Sigmoid colon (tissue), 7 donors: ENCODE results near the gene KRTAP5-3. TPM values are rescaled to one million over a fixed set of nuclear protein-coding genes. Genes with fewer than 3 reads are reported as not detected.
"Not testable (repeated sequence)": the region's sequence is repeated elsewhere in the genome, so short reads cannot be mapped to it uniquely, and the experiment has no call there.

ENCODE experiments used
- DNase-seq: peaks from one replicate; pipeline ENCODE4 v3.0.0-alpha.2; 2019
- H3K27ac ChIP-seq, 4 donors: fragments of 200-600 bp; sonication (generic); one replicate each; pipeline ENCODE4 v1.5.1; 2016 to 2019; ENCODE audit warnings: mild to moderate bottlenecking in 1 of 4
- H3K27me3 ChIP-seq, 3 donors: fragments of 200-600 bp; sonication (generic); one replicate each; pipeline ENCODE4 v1.5.1; 2019; ENCODE audit warnings: mild to moderate bottlenecking in 1 of 3
- H3K36me3 ChIP-seq, 4 donors: fragments of 200-600 bp; sonication (generic); one replicate each; pipeline ENCODE4 v1.5.1; 2016 to 2019
- H3K4me1 ChIP-seq, 4 donors: fragments of 200-600 bp; sonication (generic); one replicate each; pipeline ENCODE4 v1.5.1; 2017 to 2019
- H3K4me3 ChIP-seq, 4 donors: fragments of 200-600 bp; sonication (generic); one replicate each; pipeline ENCODE4 v1.5.1; 2017 to 2019; ENCODE audit warnings: mild to moderate bottlenecking in 2 of 4, moderate library complexity in 1 of 4
- H3K9me3 ChIP-seq, 4 donors: fragments of 200-600 bp in 3 of 4; sonication (generic) in 3 of 4; one replicate each; pipeline versions ENCODE4 v1.5.1 to v1.6.1; 2013 to 2019
- CTCF ChIP-seq, 4 experiments: fragments of 450-650 bp in 3 of 4; fragments of 200-600 bp in 1 of 4; IDR thresholded peaks; one replicate each; pipeline ENCODE4 v1.5.1; 2016 to 2019; ENCODE audit warnings: antibody characterized with exemption in 4 of 4, mild to moderate bottlenecking in 3 of 4, moderate library complexity in 2 of 4
- EP300 ChIP-seq, 4 donors: sonication (generic); formaldehyde crosslinking; IDR thresholded peaks; one replicate each; pipeline ENCODE4 v1.6.1; 2017; ENCODE audit warnings: antibody characterized with exemption in 4 of 4
- POLR2A ChIP-seq, 2 donors: fragments of 450-650 bp; IDR thresholded peaks; one replicate each; pipeline ENCODE4 v1.6.1; 2016; ENCODE audit warnings: antibody characterized with exemption in 2 of 2, mild to moderate bottlenecking in 2 of 2, moderate library complexity in 2 of 2
- POLR2AphosphoS5 ChIP-seq, 4 donors: sonication (generic); formaldehyde crosslinking; IDR thresholded peaks; one replicate each; pipeline ENCODE4 v1.6.1; 2017; ENCODE audit warnings: antibody characterized with exemption in 4 of 4
- WGBS, 2 donors: extraction: QIAGEN DNeasy Blood & Tissue Kit; methylation state at CpG; one replicate each; pipeline ENCODE4 v1.1.7; 2013; 5-methylcytosine and 5-hydroxymethylcytosine counted together
- intact Hi-C: fragments of 100-400 bp; cut with DNase I; formaldehyde crosslinking; loops from one replicate; pipeline ENCODE4 v1.15.1; 2023
- polyA plus RNA-seq, 3 donors: library from polyadenylated mRNA; stranded (reverse); fragments of 200-250 nt; gene quantifications; one replicate each; pipeline ENCODE4 v1.2.3, GENCODE V29; 2013
- total RNA-seq, 4 donors: library from RNA; depleted of rRNA; stranded (reverse); fragments of >200 nt; gene quantifications; one replicate each; pipeline ENCODE4 v1.1.0, GENCODE V29; 2016
- donor health status: healthy with polysubstance abuse.
- donor health status: Bipolar disorder and iron deficiency.
- donor health status: healthy.

The KRTAP5-3 gene
- total and polyA plus RNA-seq, 7 donors, result not detected

- Histone ChIP-seq H3K4me3 (no peak overlapping the region), H3K9me3 (no peaks in the 10 kb centered on the region), H3K36me3 (no peaks in the 10 kb centered on the region), H3K4me1 (no peaks in the 10 kb centered on the region), H3K27ac (no peak overlapping the region), H3K27me3 (peaks cover 0 to 36% (median 0%) of the 10 kb centered on the region in 3 donors)
- intact Hi-C loops, result no loop called here
- WGBS, 2 donors, result 68 to 75% methylated on average over 6 of the region's 6 CpGs
- TF ChIP-seq CTCF (IDR thresholded peaks at IDR 0.05), result no peak
- TF ChIP-seq EP300 (IDR thresholded peaks at IDR 0.05), result no peak
- TF ChIP-seq POLR2AphosphoS5 (IDR thresholded peaks at IDR 0.05), result no peak
- TF ChIP-seq POLR2A (IDR thresholded peaks at IDR 0.05), result no peak
- no peak for DNase-seq
These were observed 9.4 kb downstream of the KRTAP5-3 start for GRCh38 chr11:1598816-1599215.

GRCh38 chr11:1598406-1598805, 9.9 kb downstream of the KRTAP5-3 start:
- WGBS, 2 donors, result 84% methylated on average over 3 of the region's 3 CpGs
- intact Hi-C loops, H3K27ac ChIP-seq, DNase-seq, H3K9me3 ChIP-seq, H3K4me3 ChIP-seq, H3K4me1 ChIP-seq, H3K36me3 ChIP-seq: not testable (repeated sequence)
- peaks cover 0 to 36% (median 0%) of the 10 kb centered on the region in 3 donors for H3K27me3 ChIP-seq

- intact Hi-C loops, result no loop called here
- no peak for TF ChIP-seq POLR2AphosphoS5 (IDR thresholded peaks at IDR 0.05)
- TF ChIP-seq EP300 (IDR thresholded peaks at IDR 0.05), result no peak
- H3K27me3 ChIP-seq, result peaks cover 0 to 36% (median 0%) of the 10 kb centered on the region in 3 donors
- H3K4me1 ChIP-seq, result no peaks in the 10 kb centered on the region
- WGBS, 2 donors, result 56 to 69% methylated on average over 4 of the region's 4 CpGs
- H3K4me3 ChIP-seq, result no peak within 1 kb of the TSS
- H3K9me3 ChIP-seq, result no peaks in the 10 kb centered on the region
- H3K27ac ChIP-seq, result no peak within 1 kb of the TSS
- no peaks in the 10 kb centered on the region for H3K36me3 ChIP-seq
- DNase-seq, result peak; percentile 27
These were observed 10.3 kb downstream of the KRTAP5-3 start, which contains the start of gene KRTAP5-2 for GRCh38 chr11:1597994-1598380. TSS of gene KRTAP5-2 (minus strand) at chr11:1598294. CDS start at chr11:1598250, 44 bp downstream.

GRCh38 chr11:1597331-1597993, 10.8 kb downstream of the KRTAP5-3 start:
- H3K4me3 ChIP-seq, result no peak overlapping the region
- no peaks in the 10 kb centered on the region for H3K9me3 ChIP-seq
- H3K4me1 ChIP-seq, result no peaks in the 10 kb centered on the region
- no peak overlapping the region for H3K27ac ChIP-seq
- 71 to 84% methylated on average over 10 of the region's 10 CpGs for WGBS, 2 donors
- H3K27me3 ChIP-seq, result peaks cover 0 to 36% (median 0%) of the 10 kb centered on the region in 3 donors
- intact Hi-C loops, result no loop called here
- no peak for TF ChIP-seq EP300 (IDR thresholded peaks at IDR 0.05)
- peak; percentile 18 for DNase-seq
- no peaks in the 10 kb centered on the region for H3K36me3 ChIP-seq

- 31 to 55% methylated on average over 19 of the region's 19 CpGs for WGBS, 2 donors
- intact Hi-C loops, result not testable (repeated sequence)
These were observed 11.6 kb downstream of the KRTAP5-3 start for GRCh38 chr11:1596576-1597121.

GRCh38 chr11:1595994-1596575, 12.2 kb downstream of the KRTAP5-3 start:
- peaks cover 0 to 33% (median 0%) of the 10 kb centered on the region in 3 donors for H3K27me3 ChIP-seq
- H3K27ac ChIP-seq, H3K36me3 ChIP-seq, H3K9me3 ChIP-seq, H3K4me1 ChIP-seq, DNase-seq, intact Hi-C loops, H3K4me3 ChIP-seq: not testable (repeated sequence)
- 16 to 42% methylated on average over 11 of the region's 11 CpGs for WGBS, 2 donors

More at GRCh38 chr11:1596576-1597121, 11.6 kb downstream of the KRTAP5-3 start:
- H3K4me1 ChIP-seq, H3K9me3 ChIP-seq, H3K4me3 ChIP-seq, H3K36me3 ChIP-seq, H3K27ac ChIP-seq, DNase-seq: not testable (repeated sequence)
- peaks cover 0 to 36% (median 0%) of the 10 kb centered on the region in 3 donors for H3K27me3 ChIP-seq

GRCh38 chr11:1592628-1593027, 15.6 kb downstream of the KRTAP5-3 start:
- Histone ChIP-seq H3K9me3 (no peaks in the 10 kb centered on the region), H3K4me1 (no peaks in the 10 kb centered on the region), H3K4me3 (no peak overlapping the region), H3K27ac (no peak overlapping the region), H3K36me3 (no peaks in the 10 kb centered on the region), H3K27me3 (peaks cover 0 to 28% (median 0%) of the 10 kb centered on the region in 3 donors)
- TF ChIP-seq EP300 (IDR thresholded peaks at IDR 0.05), result no peak
- no peak for TF ChIP-seq POLR2AphosphoS5 (IDR thresholded peaks at IDR 0.05)
- TF ChIP-seq POLR2A (IDR thresholded peaks at IDR 0.05), result no peak
- TF ChIP-seq CTCF (IDR thresholded peaks at IDR 0.05), result no peak
- peak; percentile 3 for DNase-seq
- WGBS, 2 donors, result 83 to 87% methylated on average over 9 of the region's 9 CpGs
- intact Hi-C loops, result no loop called here
